ENCODE data around the gene ACTN1.

Gene ACTN1

DNA sequence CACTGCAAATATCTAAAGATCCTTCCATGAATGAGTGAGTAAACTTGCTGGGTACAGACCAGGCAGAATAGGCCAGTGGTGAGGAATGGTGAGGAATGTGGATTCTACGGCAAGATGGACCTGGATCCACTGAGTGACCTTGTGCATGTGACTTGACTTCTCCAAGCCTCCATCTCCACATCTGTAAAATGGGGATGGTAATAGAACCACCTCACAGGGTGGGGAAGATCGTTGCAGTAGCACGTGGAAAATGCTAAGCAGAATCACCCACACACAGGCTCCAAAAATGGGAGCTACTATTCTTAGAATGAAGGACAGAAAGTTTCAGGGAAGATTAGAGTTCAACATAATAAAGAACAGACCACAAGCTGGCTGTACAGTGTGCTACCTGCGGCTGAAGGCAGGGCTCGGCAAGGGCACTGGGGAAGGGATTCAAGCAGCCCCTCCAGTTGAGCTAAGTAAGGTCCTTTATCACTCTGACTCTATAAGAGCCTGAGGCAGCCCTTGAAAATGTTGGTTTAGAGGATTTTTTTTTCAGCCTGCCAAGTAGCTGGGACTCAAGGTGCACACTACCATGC is 47.5 kb downstream of the ACTN1 start:
- no peak for DNase-seq

DNA sequence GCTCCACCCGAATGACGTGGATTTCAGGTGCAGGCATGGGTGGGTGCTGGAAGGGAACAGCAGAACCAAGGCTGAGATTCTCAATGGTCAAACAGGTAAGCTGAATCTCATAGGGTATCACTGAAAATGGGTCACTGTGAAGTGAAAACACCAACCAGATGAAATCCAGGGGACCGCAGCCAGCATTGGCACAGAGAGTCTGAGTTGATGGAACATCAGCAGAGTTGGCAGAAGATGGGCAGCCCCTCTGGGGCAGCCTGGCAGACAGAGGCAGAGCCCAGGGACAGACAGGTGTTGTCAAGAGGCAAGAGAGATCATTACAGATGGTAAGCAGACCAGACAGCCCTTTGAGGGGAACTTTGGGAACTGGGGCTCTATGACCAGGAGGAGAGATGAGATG is 48.0 kb downstream of the ACTN1 start:
- no peak for DNase-seq

DNA sequence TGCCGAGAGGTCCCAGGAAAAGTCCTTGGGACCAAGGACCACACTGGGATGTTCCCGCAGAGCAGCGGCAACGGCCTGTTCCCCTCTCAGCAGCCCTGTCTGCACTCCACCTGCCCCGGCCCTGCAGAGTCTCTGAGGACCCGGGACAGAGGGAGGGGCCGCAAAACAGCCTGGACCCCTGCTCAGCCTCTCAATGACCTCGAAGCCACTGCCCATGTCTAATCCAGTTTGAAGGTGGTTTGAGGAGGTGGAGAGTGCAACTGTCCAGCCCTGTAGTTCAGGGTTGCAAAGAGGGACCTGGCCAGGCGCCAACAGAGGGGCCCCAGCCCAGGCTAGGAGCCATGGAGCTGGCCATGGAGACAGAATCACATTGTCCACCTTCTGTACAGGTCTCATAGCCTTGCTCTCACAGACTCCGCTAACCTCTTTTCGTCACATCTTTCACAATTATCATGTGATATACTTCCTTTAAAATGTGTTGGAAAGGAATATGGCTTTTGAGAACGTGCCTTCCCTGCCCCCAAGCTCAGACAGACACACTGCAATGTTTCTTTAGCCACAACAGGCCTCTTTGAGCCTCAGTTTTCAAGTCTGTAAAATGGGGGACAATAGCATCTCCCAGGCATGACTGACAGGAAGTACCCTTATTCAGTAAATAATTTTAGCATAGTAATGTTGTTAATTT is 49.3 kb downstream of the ACTN1 start:
- DNase-seq: no peak

DNA sequence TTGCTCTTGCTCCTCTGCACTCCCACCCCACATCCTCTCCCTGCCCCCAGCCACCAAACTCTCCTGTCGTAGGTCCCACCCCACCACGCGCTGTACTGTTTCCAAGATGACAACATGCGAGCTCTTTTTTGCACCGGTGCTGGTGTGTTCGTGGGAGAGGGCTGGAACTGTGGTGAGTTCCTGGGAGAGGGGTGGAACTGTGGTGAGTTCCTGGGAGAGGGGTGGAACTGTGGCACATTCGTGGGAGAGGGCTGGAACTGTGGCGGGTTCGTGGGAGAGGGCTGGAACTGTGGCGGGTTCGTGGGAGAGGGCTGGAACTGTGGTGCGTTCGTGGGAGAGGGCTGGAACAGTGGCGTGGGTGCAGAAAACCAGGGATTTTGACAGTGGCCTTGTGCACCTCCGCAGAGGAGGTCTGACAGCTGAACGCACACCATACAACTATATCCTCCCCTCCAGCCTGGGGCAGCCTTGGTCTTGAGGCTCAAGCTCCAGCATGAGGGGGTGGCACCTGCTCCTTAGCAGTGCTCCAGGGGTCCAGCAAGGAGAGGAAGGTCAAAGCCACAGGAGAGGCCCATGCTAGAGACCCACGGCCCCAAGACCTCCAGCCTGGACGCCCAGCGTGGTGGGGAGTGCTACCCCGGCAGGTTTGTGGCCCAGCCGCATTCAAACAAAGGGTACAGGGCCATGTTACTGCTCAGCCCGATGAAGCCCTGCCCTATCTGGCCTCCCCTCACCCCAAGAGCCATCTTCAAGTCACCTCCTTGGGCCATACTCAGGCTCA is 50.1 kb downstream of the ACTN1 start:
- DNase-seq: no peak

DNA sequence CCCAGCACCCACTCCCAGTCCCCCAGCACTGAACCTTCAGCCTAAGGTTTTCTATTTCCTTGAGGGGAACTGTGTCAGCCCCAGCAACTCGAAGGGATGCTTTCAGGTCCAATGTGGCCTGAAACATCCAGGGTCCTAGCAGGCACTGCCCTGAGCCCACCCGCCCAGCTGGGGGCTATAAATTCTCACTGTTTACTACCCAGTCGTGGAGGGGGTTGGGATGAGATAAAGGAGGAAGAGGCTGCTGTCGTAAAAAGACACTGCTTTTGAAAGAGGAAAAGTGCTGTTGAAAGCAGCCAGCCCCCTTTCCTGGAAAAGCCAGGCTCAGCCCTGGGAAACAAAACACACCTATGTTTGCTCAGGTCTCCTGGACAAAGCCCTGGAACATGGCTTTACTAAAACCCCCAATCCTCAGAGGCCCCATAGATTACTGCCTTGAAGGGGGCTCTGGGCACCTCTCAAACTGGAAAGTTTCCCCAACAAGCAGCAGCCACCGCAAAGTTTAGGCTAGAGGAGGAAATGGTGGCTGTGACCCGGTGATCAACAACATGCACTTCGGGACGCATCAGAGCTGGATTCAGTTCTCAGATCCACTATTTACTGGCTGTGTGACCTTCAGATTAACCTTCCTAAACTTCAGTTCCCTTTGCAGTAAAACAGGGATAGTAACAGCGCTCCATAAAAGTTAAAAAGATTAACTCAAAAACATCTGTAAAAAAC is 51.0 kb downstream of the ACTN1 start:
- no peak for DNase-seq

DNA sequence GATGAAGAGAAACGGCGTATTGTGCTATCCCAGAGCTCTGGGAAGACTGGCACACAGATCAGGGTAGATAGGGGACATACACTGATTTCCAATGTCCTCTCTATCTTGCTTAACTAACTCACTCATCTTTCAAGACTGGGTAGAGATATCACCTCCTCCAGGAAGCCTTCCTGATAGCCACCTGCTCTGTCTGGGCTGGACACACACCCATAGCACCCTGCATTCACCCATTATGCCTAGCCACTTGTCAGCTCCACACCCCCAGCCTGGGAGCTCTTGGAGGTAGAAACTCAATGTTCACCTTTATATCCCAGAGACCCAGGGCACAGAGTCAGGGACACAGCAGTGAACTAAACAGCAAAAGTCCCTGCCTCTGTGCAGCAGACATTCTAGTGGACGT is 52.0 kb downstream of the ACTN1 start:
- DNase-seq: no peak

DNA sequence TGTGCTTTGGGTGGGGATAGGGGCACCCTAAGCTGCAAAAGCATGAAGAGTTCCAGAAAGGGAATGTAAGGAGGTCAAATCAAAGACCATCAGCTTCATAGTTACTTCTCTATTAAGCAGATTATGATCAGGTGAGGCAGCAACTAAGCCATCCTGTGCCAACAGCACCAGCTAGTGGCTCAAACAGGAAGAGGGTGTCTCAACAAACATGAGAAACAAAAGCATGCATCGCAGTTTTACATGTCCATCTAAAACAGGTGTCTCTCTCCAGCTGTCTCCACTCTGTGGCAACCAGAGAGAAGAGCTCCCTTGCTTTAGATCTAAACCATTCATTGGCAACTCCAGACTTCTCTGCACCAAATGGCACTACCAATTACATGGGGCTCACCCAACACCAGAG is 52.9 kb downstream of the ACTN1 start:
- no peak for DNase-seq

DNA sequence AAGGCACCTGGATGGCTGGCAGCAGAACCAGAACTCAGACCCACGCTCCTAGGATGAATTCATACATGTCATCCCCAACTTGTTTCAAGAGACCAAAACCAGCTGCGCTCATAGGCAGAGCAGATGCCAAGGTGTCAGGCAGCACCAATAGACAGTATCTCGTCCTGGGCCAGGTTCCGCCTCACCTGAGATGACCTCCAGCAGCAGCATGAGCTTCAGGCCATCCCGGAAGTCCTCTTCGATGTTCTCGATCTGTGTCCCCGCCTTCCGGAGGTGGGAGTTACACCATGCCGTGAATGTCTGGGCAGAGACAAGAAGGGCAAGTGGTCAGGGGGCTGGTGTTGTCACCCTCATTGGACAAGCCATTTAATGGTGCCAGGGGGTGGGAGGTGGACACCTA is 53.7 kb downstream of the ACTN1 start:
- no peak for DNase-seq

DNA sequence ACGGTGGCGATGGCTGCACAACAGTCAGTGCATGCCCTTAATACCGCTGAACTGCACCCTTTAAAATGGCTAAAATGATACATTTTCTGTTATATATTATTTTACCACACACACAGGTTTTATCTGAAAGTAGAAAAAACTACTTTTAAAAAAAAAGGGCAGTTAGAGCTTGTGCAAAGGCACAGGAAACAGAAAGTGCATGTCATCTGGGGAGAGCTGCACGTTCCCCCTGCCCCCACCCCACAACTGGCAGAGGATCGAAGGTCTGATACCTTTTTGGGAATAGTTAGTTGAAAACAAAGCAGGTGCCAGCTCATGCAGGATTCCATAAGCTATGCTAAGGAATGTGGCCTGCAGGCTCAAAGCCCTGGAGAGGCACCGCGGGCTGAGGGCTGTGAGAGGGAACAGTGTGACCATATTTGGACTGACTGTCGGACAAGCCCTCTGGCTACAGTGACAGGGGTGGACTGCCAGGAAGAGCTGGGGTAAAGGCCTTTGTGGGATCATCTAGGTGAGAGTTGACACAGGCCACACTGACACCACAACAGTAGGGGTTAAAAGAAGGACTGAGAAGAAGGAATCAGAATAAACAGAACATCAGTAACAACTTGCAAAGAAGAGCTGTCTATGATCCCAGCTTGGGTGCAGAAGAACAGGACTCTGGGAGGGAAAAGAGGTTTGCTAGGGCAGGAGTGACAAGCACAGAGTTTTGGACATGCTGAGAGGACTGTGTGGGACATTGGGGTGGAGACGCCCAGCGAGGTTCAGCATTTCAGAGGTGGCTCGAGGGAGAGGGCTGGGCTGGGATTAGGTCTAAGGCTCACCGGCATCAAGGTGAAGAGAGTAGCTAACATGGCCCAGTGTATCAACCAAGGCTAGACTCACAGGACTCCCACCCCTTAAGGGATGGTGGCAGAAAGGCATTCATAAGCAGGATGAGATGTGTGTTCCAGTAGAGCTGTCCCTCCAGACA is 54.6 kb downstream of the ACTN1 start:
- no peak for DNase-seq

DNA sequence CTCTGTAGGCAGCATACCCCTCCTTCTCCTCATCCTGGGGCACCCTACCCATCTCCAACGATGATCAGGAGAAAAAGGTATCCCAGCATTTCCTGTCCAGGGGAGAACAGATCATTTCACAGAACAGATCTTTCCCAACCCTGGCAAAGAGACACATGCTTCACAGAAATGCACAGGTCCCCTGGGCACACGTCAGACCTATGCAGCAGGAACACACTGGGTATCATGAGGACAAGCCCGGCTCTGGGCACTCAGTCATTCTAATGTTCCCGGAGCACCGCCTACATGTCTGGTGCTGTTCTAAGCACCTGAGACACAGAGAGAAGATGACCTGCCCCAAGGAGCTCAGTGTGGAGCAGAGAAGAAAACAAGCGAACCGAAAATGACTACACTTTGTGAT is 56.2 kb downstream of the ACTN1 start:
- DNase-seq: no peak

DNA sequence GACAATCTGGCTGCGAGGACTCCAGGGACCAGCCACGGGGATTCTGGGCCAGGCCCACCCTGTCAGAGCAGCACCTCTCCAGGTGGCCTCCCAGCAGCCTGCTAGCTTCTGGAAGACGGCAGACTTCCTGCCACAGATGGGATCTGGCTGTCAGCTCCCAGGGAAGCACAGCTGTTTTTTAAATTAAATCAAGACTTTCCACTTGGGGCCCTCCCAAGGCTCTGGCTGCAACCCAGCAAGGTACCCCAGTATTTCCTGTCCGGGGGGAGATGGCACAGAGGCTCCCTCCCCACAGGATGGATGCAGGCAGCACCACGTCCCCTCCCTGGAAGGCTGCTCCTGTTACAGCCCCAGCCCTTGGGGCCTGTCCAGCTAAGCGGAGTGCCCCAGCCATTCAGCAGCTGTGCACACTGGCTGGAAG is 56.9 kb downstream of the ACTN1 start:
- DNase-seq: no peak

DNA sequence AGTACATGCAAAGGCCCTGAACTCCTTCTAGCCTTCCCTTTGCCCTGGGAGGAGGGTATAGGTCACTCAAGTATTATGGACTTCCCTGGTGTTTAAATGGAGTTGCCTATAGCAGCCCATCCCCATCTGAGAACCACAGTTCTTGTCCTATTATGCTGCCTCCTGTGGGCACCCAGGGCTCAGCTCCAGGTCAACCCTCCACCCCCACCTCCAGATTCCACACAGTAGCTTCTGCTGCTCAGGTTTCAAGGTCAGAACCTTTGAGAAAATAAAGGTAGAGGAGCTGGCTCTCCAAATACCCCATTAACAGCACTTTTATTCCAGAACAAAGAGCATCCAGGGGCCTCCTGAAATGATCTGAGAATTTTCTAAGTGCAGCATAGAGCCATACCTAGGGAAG is 57.4 kb downstream of the ACTN1 start:
- DNase-seq: no peak

DNA sequence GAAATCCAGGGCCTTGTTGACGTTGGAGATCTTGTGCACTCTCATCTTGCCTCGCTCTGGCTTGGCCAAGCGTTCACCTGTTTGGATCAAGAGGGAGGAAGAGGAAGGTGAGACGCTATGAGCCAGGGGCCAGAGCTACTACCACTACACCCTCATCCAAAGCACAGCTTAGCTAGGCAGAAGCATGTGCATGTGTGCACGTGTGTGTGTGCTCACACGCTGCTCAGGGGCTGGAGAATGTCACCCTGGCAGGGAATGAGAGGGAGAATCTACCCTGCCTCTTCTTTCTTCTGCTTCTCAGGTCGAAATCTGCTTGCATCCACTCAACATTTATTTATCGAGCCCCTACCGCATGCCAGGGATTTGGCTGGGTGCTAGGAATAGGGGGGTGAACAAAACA is 58.1 kb downstream of the ACTN1 start:
- no peak for DNase-seq

DNA sequence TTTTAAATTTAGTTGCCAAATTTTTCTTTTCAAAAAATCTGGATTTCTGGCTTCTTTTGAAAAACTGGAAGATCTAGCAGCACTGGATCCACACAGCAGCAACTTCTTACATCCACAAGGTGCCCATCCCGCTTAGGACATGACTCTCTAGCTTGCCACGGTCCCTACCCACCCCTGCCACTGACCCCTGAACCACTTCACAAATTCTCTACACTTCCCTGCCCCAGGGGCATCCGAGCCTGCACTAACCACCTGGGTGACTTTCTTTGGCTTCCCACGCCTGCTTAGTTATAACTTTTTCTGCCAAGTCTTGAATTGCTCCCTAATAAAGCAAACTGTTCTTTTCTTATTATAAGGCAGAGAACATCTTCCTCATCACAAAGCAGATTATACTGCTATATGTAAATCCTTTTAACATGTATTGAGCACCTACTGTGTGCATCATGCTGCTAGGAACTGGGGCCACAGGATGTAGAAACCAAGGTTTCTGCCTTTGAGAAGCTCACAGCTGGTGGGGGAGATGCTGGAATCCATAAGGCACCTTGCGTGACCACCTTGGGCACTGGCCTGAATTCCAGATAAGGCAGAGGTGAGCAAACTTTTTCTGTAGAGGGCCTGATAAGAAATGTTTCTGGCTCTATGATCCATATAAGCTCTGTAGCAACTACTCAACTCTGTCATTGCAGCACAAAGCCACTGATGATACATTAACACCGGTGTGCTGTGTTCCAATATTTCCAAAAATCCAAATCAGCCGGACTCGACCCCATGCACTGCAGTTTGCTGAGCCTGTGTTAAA is 59.8 kb downstream of the ACTN1 start:
- no peak for DNase-seq

DNA sequence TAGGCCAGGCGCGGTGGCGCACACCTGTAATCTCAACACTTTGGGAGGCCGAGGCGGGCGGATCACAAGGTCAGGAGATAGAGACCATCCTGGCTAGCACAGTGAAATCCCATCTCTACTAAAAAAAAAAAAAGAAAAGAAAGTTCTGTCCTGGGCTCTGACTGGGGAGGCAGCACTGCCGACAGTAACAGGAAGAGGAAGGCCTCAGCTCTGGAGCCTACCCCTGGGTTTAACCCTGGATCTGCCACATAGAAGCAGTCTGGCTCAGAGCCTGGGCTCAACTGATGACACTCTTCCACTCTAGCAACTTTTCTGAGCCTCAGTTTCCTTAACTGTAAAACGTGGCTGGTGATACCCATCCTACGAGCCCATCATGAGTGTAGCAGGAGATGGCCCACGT is 60.5 kb downstream of the ACTN1 start:
- no peak for DNase-seq

DNA sequence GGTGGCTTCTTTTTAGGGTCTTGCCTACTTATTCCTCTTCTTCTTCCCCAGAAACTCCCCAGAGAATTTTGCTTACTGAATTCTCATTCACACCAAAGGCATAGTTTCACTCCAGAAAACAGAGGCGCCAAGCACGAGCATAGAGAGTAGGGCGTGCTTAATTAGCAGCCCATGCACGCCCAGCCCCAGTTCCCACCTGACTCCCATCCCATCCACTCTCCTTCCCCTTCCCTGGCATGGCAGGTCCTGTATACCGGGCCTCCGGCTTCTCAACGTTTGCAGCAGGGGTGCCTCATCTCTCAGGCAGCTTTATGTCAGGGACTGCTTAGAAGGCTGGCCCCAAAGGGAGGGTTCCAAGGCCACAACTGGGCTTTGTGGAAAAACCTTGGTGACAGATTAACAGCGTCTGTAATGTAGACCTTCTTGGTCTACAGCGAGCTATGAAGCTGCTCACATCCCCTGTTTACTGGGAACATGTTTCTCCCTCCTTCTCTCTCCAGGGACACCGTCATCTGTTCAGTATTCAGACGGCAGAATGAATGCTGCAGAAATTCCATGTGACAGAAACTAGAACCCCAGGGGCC is 62.7 kb downstream of the ACTN1 start:
- no peak for DNase-seq

DNA sequence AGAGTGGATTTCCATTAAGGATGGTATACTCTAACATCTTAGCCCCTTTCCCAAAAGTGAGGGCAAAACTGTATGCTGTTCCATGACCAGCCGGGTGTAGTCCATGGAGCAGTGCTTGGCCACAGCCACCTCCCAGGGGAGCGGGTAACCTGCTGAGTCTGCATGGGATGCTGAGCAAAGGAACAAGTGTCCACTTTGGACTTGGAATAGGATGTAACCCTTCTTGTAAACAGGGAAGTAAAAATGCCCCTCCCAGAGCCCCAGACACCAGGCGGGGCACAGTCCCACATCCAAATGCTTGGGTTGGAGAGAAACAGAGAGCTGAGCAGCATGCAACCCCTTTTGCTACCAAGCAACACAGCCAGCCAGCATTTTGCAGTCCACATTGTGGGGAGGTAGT is 65.6 kb downstream of the ACTN1 start:
- DNase-seq: no peak

DNA sequence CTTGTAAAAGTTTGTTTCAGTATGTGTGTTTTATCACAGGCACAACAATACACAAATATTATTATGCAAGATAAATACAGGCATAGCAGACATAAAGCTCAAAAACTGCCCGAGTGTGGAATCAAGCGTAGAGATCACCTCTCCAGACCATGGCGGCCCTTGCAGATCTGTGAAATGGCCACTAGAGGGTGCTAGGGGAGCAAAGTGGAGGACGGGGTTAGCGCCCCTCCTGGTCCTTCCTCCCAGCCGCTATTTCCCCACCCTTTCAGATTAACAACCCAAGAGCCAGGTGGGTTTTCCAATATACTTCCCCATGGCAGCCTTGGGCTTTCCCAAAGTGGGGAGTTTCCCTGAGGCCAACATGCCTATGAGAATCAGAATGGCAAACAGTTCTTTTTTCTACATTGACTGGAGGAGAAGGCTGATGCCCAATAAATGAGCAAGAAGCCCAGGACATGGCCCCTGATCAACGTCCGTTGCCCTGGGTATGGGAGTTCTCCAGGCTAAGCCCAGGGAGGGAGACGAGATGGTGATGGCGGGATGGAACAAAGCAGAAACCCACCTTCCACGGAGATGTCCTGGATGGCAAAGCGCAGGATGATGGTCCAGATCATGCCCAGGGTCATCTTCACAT is 67.4 kb downstream of the ACTN1 start:
- peak; percentile 81 for DNase-seq

DNA sequence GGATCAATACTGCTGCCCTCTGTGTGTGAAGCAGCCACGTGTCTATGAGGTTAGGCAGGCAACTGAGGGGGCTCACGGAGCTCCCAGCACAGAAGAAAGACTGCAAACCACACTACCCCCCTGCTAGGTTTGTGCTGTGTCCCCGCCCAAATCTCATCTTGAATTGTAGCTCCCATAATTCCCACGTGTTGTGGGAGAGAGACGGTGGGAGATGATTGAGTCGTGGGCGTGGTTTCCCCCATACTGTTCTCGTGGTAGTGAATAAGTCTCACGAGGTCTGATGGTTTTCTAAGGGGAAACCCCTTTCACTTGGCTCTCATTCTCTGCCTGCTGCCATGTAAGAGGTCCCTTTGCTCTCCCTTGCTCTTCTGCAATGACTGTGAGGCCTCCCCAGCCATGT is 68.6 kb downstream of the ACTN1 start:
- peak; percentile 43 for DNase-seq

DNA sequence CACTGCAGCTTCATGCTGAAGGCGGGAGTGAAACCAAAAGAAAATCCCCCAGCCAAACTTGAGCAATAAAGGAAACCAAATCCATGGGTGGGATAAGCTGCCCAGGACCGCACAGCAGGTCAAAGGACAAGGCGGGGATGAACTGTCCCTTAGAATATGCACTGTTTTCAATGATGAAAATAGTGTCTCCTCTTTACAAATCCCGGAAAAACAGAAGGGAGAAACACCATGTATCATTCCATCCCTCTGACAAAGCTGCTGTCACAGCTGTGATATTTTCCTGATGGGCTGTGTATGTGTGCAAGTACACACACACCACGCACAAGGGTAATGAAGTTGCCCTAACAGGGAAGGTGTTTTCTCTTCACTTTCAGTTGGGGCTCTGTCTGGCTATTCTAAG is 70.3 kb downstream of the ACTN1 start:
- no peak for DNase-seq

DNA sequence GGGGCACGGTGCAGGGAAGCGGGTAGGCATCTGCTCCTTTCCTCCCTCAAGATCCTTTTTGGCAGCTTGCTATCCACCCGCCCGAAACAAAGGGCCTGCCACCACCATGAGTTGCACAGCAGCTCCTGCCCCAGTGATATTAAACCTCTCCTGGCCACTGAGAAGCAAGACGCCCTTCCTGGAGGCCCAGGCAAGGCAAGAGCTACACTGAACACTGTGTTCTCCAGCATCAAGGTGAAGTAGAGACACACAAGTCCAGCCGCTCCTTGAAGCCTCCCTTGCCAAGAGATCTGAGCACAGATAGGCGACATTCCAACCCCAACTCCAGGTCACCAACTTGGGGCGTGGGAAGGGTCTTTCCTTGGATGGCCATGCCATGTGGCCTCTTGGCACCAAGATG is 70.9 kb downstream of the ACTN1 start:
- DNase-seq: no peak
